Sigmoid colon (tissue), 7 donors: ENCODE data around the gene CECR2. TPM values are rescaled to one million over a fixed set of nuclear protein-coding genes. Genes with fewer than 3 reads are reported as not detected.

Source experiments
- DNase-seq: peaks from one replicate; pipeline ENCODE4 v3.0.0-alpha.2; 2019
- H3K27ac ChIP-seq, 4 donors: fragments of 200-600 bp; sonication (generic); one replicate each; pipeline ENCODE4 v1.5.1; 2016 to 2019; ENCODE audit warnings: mild to moderate bottlenecking in 1 of 4
- H3K27me3 ChIP-seq, 3 donors: fragments of 200-600 bp; sonication (generic); one replicate each; pipeline ENCODE4 v1.5.1; 2019; ENCODE audit warnings: mild to moderate bottlenecking in 1 of 3
- H3K36me3 ChIP-seq, 4 donors: fragments of 200-600 bp; sonication (generic); one replicate each; pipeline ENCODE4 v1.5.1; 2016 to 2019
- H3K4me1 ChIP-seq, 4 donors: fragments of 200-600 bp; sonication (generic); one replicate each; pipeline ENCODE4 v1.5.1; 2017 to 2019
- H3K4me3 ChIP-seq, 4 donors: fragments of 200-600 bp; sonication (generic); one replicate each; pipeline ENCODE4 v1.5.1; 2017 to 2019; ENCODE audit warnings: mild to moderate bottlenecking in 2 of 4, moderate library complexity in 1 of 4
- H3K9me3 ChIP-seq, 4 donors: fragments of 200-600 bp in 3 of 4; sonication (generic) in 3 of 4; one replicate each; pipeline versions ENCODE4 v1.5.1 to v1.6.1; 2013 to 2019
- CTCF ChIP-seq, 4 experiments: fragments of 450-650 bp in 3 of 4; fragments of 200-600 bp in 1 of 4; IDR thresholded peaks; one replicate each; pipeline ENCODE4 v1.5.1; 2016 to 2019; ENCODE audit warnings: antibody characterized with exemption in 4 of 4, mild to moderate bottlenecking in 3 of 4, moderate library complexity in 2 of 4
- EP300 ChIP-seq, 4 donors: sonication (generic); formaldehyde crosslinking; IDR thresholded peaks; one replicate each; pipeline ENCODE4 v1.6.1; 2017; ENCODE audit warnings: antibody characterized with exemption in 4 of 4
- POLR2A ChIP-seq, 2 donors: fragments of 450-650 bp; IDR thresholded peaks; one replicate each; pipeline ENCODE4 v1.6.1; 2016; ENCODE audit warnings: antibody characterized with exemption in 2 of 2, mild to moderate bottlenecking in 2 of 2, moderate library complexity in 2 of 2
- POLR2AphosphoS5 ChIP-seq, 4 donors: sonication (generic); formaldehyde crosslinking; IDR thresholded peaks; one replicate each; pipeline ENCODE4 v1.6.1; 2017; ENCODE audit warnings: antibody characterized with exemption in 4 of 4
- WGBS, 2 donors: extraction: QIAGEN DNeasy Blood & Tissue Kit; methylation state at CpG; one replicate each; pipeline ENCODE4 v1.1.7; 2013; 5-methylcytosine and 5-hydroxymethylcytosine counted together
- intact Hi-C: fragments of 100-400 bp; cut with DNase I; formaldehyde crosslinking; loops from one replicate; pipeline ENCODE4 v1.15.1; 2023
- polyA plus RNA-seq, 3 donors: library from polyadenylated mRNA; stranded (reverse); fragments of 200-250 nt; gene quantifications; one replicate each; pipeline ENCODE4 v1.2.3, GENCODE V29; 2013
- total RNA-seq, 4 donors: library from RNA; depleted of rRNA; stranded (reverse); fragments of >200 nt; gene quantifications; one replicate each; pipeline ENCODE4 v1.1.0, GENCODE V29; 2016
- donor health status: healthy with polysubstance abuse.
- donor health status: Bipolar disorder and iron deficiency.
- donor health status: healthy.

The CECR2 gene
- total and polyA plus RNA-seq, 7 donors, result 0.39 to 2.8 (median 1.3) TPM; not detected in 1

DNA sequence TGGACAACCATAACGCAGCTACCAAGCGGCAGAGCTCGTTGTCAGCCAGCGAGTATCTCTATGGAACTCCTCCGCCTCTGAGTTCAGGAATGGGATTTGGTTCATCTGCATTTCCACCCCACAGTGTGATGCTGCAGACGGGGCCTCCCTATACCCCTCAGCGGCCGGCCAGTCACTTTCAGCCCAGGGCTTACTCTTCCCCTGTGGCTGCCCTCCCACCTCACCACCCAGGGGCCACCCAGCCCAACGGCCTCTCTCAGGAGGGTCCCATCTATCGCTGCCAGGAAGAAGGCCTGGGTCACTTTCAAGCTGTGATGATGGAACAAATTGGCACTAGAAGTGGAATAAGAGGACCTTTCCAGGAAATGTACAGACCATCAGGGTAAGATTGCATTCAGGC lies 179.9 kb downstream of the CECR2 start:
- 93% methylated on average over 10 of the region's 10 CpGs for WGBS, 2 donors
- H3K4me1 ChIP-seq, result peaks cover 0 to 10% (median 3%) of the 10 kb centered on the region in 4 donors
- H3K4me3 ChIP-seq, result no peak overlapping the region
- no peaks in the 10 kb centered on the region for H3K36me3 ChIP-seq
- DNase-seq, result no peak
- no peak for TF ChIP-seq CTCF (IDR thresholded peaks at IDR 0.05)
- no peak for TF ChIP-seq EP300 (IDR thresholded peaks at IDR 0.05)
- no peak for TF ChIP-seq POLR2AphosphoS5 (IDR thresholded peaks at IDR 0.05)
- no peak for TF ChIP-seq POLR2A (IDR thresholded peaks at IDR 0.05)
- H3K27me3 ChIP-seq, result no peaks in the 10 kb centered on the region
- H3K9me3 ChIP-seq, result no peaks in the 10 kb centered on the region
- H3K27ac ChIP-seq, result no peak overlapping the region
- intact Hi-C loops, result no loop called here

- no peak for DNase-seq
- Histone ChIP-seq H3K27ac (no peak overlapping the region), H3K4me1 (peaks cover 0 to 10% (median 3%) of the 10 kb centered on the region in 4 donors), H3K4me3 (no peak overlapping the region), H3K27me3 (no peaks in the 10 kb centered on the region), H3K36me3 (no peaks in the 10 kb centered on the region), H3K9me3 (no peaks in the 10 kb centered on the region)
- WGBS, 2 donors, result 86 to 94% methylated on average over 5 of the region's 5 CpGs
- TF ChIP-seq CTCF (IDR thresholded peaks at IDR 0.05) (no peak), EP300 (IDR thresholded peaks at IDR 0.05) (no peak), POLR2A (IDR thresholded peaks at IDR 0.05) (no peak), POLR2AphosphoS5 (IDR thresholded peaks at IDR 0.05) (no peak)
- intact Hi-C loops, result no loop called here
Measured at GRCh38 chr22:17549655-17550054, 180.4 kb downstream of the CECR2 start.

GRCh38 chr22:17552737-17553136 lies 183.5 kb downstream of the CECR2 start:
- H3K4me3 ChIP-seq, result no peak overlapping the region
- no peak for DNase-seq
- no peaks in the 10 kb centered on the region for H3K36me3 ChIP-seq
- WGBS, 2 donors, result 31 to 72% methylated on average over 7 of the region's 7 CpGs
- H3K27me3 ChIP-seq, result no peaks in the 10 kb centered on the region
- intact Hi-C loops, result no loop called here
- no peaks in the 10 kb centered on the region for H3K9me3 ChIP-seq
- peaks cover 0 to 10% (median 3%) of the 10 kb centered on the region in 4 donors for H3K4me1 ChIP-seq
- TF ChIP-seq EP300 (IDR thresholded peaks at IDR 0.05) (no peak), POLR2AphosphoS5 (IDR thresholded peaks at IDR 0.05) (no peak), CTCF (IDR thresholded peaks at IDR 0.05) (no peak), POLR2A (IDR thresholded peaks at IDR 0.05) (no peak)
- H3K27ac ChIP-seq, result no peak overlapping the region

GRCh38 chr22:17554814-17555213 lies 185.6 kb downstream of the CECR2 start:
- Histone ChIP-seq H3K4me1 (peaks cover 0 to 16% (median 3%) of the 10 kb centered on the region in 4 donors), H3K36me3 (no peaks in the 10 kb centered on the region), H3K4me3 (no peak overlapping the region), H3K27ac (no peak overlapping the region), H3K27me3 (no peaks in the 10 kb centered on the region), H3K9me3 (no peaks in the 10 kb centered on the region)
- TF ChIP-seq POLR2A (IDR thresholded peaks at IDR 0.05) (no peak), EP300 (IDR thresholded peaks at IDR 0.05) (no peak), POLR2AphosphoS5 (IDR thresholded peaks at IDR 0.05) (no peak), CTCF (IDR thresholded peaks at IDR 0.05) (no peak)
- 83 to 87% methylated on average over 4 of the region's 4 CpGs for WGBS, 2 donors
- intact Hi-C loops, result loop anchor here (5.0 kb wide), 1 partner anchor 232 kb away; no protein-coding TSS in a partner anchor
- DNase-seq, result no peak

DNA sequence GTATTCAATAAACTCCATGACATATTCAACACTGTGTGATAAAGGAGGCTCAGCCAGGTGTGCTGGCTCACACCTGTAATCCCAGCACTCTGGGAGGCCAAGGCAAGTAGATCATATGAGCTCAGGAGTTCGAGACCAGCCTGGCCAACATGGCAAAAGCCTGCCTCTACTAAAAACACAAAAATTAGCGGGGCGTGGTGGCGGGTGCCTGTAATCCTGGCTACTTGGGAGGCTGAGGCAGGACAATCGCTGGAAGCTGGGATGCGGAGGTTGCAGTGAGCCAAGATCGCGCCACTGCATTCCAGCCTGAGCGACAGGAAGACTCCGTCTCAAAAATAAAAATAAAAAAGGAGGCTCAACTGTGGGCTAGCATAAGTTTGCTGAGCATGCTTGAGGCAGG lies 189.9 kb downstream of the CECR2 start:
- DNase-seq, result no peak
- H3K4me3 ChIP-seq, result no peak overlapping the region

More for the DNA sequence above, 189.9 kb downstream of the CECR2 start:
- TF ChIP-seq POLR2AphosphoS5 (IDR thresholded peaks at IDR 0.05), result no peak
- no peak for TF ChIP-seq CTCF (IDR thresholded peaks at IDR 0.05)
- no peak for TF ChIP-seq POLR2A (IDR thresholded peaks at IDR 0.05)
- no peak for TF ChIP-seq EP300 (IDR thresholded peaks at IDR 0.05)
- Histone ChIP-seq H3K36me3 (no peaks in the 10 kb centered on the region), H3K27me3 (no peaks in the 10 kb centered on the region), H3K4me1 (peaks cover 0 to 28% (median 18%) of the 10 kb centered on the region in 4 donors), H3K27ac (no peak overlapping the region), H3K9me3 (no peaks in the 10 kb centered on the region)
- intact Hi-C loops, result loop anchor here (5.0 kb wide), 1 partner anchor 228 kb away; no protein-coding TSS in a partner anchor
- 89 to 95% methylated on average over 10 of the region's 10 CpGs for WGBS, 2 donors
